Panc1 (cell line): ENCODE measurements around the gene AADACL3.

ENCODE experiments used
- CTCF ChIP-seq: fragments of 450-650 bp; IDR thresholded peaks from 2 replicates; pipeline ENCODE4 v1.5.1; 2017; ENCODE audit warnings: mild to moderate bottlenecking
- POLR2AphosphoS5 ChIP-seq: IDR thresholded peaks from 2 replicates; pipeline ENCODE4 v1.6.1; 2012; ENCODE audit warnings: mild to moderate bottlenecking, low read depth, low read length, moderate library complexity
- SIN3A ChIP-seq: IDR thresholded peaks from 2 replicates; pipeline ENCODE4 v1.6.1; 2012; ENCODE audit warnings: low read depth, mild to moderate bottlenecking, low read length, moderate library complexity, borderline replicate concordance; ENCODE audit not compliant: insufficient read depth
- TCF7L2 ChIP-seq: IDR thresholded peaks from 2 replicates; pipeline ENCODE4 v1.6.1; 2011; ENCODE audit warnings: mild to moderate bottlenecking, low read depth, low read length, inconsistent platforms
- TF ChIP-seq, protein P1 (sequence below), 2 experiments: IDR thresholded peaks; 2 replicates each; pipeline ENCODE4 v1.6.1; 2011 to 2012; ENCODE audit warnings: low read depth in 2 of 2, control low read depth in 1 of 2, low read length in 1 of 2, mild to moderate bottlenecking in 1 of 2, moderate library complexity in 1 of 2; ENCODE audit not compliant: insufficient read depth in 1 of 2

GRCh38 chr1:12745992-12746323 is 30.0 kb downstream of the AADACL3 start, which contains the start of gene CFAP107:
- TF ChIP-seq CTCF (no peak), POLR2AphosphoS5 (no peak), TCF7L2 (no peak), SIN3A (no peak)
- TF ChIP-seq, protein P1, sequence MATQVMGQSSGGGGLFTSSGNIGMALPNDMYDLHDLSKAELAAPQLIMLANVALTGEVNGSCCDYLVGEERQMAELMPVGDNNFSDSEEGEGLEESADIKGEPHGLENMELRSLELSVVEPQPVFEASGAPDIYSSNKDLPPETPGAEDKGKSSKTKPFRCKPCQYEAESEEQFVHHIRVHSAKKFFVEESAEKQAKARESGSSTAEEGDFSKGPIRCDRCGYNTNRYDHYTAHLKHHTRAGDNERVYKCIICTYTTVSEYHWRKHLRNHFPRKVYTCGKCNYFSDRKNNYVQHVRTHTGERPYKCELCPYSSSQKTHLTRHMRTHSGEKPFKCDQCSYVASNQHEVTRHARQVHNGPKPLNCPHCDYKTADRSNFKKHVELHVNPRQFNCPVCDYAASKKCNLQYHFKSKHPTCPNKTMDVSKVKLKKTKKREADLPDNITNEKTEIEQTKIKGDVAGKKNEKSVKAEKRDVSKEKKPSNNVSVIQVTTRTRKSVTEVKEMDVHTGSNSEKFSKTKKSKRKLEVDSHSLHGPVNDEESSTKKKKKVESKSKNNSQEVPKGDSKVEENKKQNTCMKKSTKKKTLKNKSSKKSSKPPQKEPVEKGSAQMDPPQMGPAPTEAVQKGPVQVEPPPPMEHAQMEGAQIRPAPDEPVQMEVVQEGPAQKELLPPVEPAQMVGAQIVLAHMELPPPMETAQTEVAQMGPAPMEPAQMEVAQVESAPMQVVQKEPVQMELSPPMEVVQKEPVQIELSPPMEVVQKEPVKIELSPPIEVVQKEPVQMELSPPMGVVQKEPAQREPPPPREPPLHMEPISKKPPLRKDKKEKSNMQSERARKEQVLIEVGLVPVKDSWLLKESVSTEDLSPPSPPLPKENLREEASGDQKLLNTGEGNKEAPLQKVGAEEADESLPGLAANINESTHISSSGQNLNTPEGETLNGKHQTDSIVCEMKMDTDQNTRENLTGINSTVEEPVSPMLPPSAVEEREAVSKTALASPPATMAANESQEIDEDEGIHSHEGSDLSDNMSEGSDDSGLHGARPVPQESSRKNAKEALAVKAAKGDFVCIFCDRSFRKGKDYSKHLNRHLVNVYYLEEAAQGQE (IDR thresholded peaks at IDR 0.05; ENCODE audit: insufficient read depth in 1 of 2, low read depth in 2 of 2, low read length in 1 of 2) = no peak
